ENCODE results near the gene RPA1. TPM values are rescaled to one million over a fixed set of nuclear protein-coding genes. Genes with fewer than 3 reads are reported as not detected.

RPA1 gene
- total RNA-seq, 1 experiment from 2014 or later = 150 TPM

DNA sequence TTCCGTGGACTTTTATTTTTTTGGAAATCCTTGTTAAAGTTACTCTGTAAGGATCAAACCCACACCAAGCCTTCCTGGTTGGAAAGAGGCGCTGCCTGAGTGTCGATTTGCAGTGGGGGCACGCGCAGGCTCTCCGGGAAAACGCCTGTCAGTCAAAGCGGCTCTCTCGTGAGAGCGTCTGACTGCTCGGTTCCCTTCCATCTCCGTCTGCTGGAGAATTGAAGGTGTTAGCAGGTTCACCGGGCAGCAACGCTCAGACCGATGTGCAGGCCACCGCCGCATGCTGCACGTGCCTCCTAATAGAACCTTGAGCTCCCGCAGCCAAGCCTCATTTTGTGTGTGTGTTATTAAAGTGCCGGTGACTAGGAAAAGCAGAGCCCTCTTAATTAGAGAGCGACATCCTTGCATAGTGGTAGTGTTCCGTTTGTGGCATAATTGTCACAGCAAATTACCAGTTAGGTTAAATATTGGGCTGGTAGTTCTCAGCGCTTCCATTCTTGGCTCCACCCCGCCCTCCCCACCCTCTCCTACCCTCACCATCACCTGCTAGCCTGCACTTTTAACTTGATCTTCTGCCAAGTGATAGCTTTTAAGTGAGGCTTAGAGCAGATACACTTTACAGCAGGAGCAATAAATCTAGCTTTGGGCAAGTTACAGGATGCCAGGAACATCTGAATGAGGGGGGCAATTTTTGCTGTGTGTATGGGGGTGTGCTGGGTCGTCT is 75.5 kb downstream of the RPA1 start:
- Histone ChIP-seq H3K9me3 (ENCODE audit: control insufficient read depth, insufficient read depth, low read depth, low read length) (no peaks in the 10 kb centered on the region), H3K27me3 (ENCODE audit: control insufficient read depth, insufficient read depth, low read length) (0 out of 2 replicates have a peak, but pooled peaks cover 2% of the 10 kb centered on the region), H3K36me3 (ENCODE audit: control insufficient read depth, insufficient read depth, low read length) (no peaks in the 10 kb centered on the region), H3K4me1 (ENCODE audit: control insufficient read depth, insufficient read depth, low read length) (no peaks in the 10 kb centered on the region; the same call in 1 of the 2 replicates), H3K4me3 (ENCODE audit: low read depth in 2 of 2, low read length in 2 of 2) (no peak overlapping the region), H3K27ac (ENCODE audit: low read length) (no peak overlapping the region)
- BruUV-seq (replicated peaks) = no TSS peak
- in situ Hi-C loops (cut with HindIII; ENCODE audit: low pct_unique_long_range_greater_than_20kb, low sequenced_read_pairs) (no loop called here), intact Hi-C loops (cut with micrococcal nuclease; ENCODE audit: unreplicated experiment) (no loop called here)
- POLR2A ChIA-PET = no interaction called here
- CTCF ChIA-PET = interaction anchor here (0.6 kb wide), 1 partner anchor 335 kb away, joined by 4 read pairs; no protein-coding TSS in a partner anchor
- no peak for ATAC-seq
- DNase-seq (ENCODE audit: low read depth, low spot score) = no peak
- TF ChIP-seq TCF7L2 (IDR thresholded peaks at IDR 0.05; ENCODE audit: low read depth, low read length) (no peak), SIN3A (IDR thresholded peaks at IDR 0.05; ENCODE audit: borderline replicate concordance, insufficient read depth, low read depth, low read length) (no peak), POLR2AphosphoS5 (IDR thresholded peaks at IDR 0.05; ENCODE audit: low read depth, low read length) (no peak)
- TF ChIP-seq, protein P1, sequence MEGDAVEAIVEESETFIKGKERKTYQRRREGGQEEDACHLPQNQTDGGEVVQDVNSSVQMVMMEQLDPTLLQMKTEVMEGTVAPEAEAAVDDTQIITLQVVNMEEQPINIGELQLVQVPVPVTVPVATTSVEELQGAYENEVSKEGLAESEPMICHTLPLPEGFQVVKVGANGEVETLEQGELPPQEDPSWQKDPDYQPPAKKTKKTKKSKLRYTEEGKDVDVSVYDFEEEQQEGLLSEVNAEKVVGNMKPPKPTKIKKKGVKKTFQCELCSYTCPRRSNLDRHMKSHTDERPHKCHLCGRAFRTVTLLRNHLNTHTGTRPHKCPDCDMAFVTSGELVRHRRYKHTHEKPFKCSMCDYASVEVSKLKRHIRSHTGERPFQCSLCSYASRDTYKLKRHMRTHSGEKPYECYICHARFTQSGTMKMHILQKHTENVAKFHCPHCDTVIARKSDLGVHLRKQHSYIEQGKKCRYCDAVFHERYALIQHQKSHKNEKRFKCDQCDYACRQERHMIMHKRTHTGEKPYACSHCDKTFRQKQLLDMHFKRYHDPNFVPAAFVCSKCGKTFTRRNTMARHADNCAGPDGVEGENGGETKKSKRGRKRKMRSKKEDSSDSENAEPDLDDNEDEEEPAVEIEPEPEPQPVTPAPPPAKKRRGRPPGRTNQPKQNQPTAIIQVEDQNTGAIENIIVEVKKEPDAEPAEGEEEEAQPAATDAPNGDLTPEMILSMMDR (IDR thresholded peaks at IDR 0.05) = no peak
- TF ChIP-seq, protein P2, sequence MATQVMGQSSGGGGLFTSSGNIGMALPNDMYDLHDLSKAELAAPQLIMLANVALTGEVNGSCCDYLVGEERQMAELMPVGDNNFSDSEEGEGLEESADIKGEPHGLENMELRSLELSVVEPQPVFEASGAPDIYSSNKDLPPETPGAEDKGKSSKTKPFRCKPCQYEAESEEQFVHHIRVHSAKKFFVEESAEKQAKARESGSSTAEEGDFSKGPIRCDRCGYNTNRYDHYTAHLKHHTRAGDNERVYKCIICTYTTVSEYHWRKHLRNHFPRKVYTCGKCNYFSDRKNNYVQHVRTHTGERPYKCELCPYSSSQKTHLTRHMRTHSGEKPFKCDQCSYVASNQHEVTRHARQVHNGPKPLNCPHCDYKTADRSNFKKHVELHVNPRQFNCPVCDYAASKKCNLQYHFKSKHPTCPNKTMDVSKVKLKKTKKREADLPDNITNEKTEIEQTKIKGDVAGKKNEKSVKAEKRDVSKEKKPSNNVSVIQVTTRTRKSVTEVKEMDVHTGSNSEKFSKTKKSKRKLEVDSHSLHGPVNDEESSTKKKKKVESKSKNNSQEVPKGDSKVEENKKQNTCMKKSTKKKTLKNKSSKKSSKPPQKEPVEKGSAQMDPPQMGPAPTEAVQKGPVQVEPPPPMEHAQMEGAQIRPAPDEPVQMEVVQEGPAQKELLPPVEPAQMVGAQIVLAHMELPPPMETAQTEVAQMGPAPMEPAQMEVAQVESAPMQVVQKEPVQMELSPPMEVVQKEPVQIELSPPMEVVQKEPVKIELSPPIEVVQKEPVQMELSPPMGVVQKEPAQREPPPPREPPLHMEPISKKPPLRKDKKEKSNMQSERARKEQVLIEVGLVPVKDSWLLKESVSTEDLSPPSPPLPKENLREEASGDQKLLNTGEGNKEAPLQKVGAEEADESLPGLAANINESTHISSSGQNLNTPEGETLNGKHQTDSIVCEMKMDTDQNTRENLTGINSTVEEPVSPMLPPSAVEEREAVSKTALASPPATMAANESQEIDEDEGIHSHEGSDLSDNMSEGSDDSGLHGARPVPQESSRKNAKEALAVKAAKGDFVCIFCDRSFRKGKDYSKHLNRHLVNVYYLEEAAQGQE (IDR thresholded peaks at IDR 0.05; ENCODE audit: insufficient read depth in 1 of 2, low read depth in 2 of 2, low read length in 1 of 2) = no peak

DNA sequence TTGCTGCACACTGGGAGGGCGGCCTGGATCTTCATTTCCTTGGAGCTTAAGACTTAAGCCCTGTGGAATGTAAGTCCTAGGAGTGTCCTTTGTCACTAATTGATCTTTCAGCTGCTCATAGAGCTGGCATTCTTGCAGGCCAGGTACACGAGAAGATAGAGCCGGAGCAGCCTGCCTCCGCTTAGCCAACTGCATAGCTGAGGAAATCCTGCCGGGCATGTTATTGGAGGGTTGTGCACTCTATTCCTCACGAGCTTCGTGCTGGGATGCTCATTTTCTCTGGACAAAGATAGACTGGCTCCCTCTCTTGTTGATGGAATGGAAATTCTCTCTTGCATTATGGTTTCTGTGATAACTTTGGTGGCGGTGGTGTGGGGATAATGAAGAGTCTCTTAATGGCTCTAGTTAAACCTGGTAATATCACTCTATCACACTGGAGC is 76.9 kb downstream of the RPA1 start:
- ATAC-seq (no peak), DNase-seq (ENCODE audit: low read depth, low spot score) (no peak)
- Histone ChIP-seq H3K4me1 (ENCODE audit: control insufficient read depth, insufficient read depth, low read length) (no peaks in the 10 kb centered on the region; the same call in 1 of the 2 replicates), H3K27me3 (ENCODE audit: control insufficient read depth, insufficient read depth, low read length) (0 out of 2 replicates have a peak, but pooled peaks cover 2% of the 10 kb centered on the region), H3K4me3 (ENCODE audit: low read depth in 2 of 2, low read length in 2 of 2) (no peak overlapping the region), H3K27ac (ENCODE audit: low read length) (no peak overlapping the region), H3K9me3 (ENCODE audit: control insufficient read depth, insufficient read depth, low read depth, low read length) (no peaks in the 10 kb centered on the region), H3K36me3 (ENCODE audit: control insufficient read depth, insufficient read depth, low read length) (no peaks in the 10 kb centered on the region)
- intact Hi-C loops (cut with micrococcal nuclease; ENCODE audit: unreplicated experiment) = no loop called here
- TF ChIP-seq POLR2AphosphoS5 (IDR thresholded peaks at IDR 0.05; ENCODE audit: low read depth, low read length) (no peak), TCF7L2 (IDR thresholded peaks at IDR 0.05; ENCODE audit: low read depth, low read length) (no peak), SIN3A (IDR thresholded peaks at IDR 0.05; ENCODE audit: borderline replicate concordance, insufficient read depth, low read depth, low read length) (no peak)
- TF ChIP-seq, protein P1 (IDR thresholded peaks at IDR 0.05) = no peak
- TF ChIP-seq, protein P2 (IDR thresholded peaks at IDR 0.05; ENCODE audit: insufficient read depth in 1 of 2, low read depth in 2 of 2, low read length in 1 of 2) = no peak
- in situ Hi-C loops (cut with HindIII; ENCODE audit: low pct_unique_long_range_greater_than_20kb, low sequenced_read_pairs) = no loop called here
- ChIA-PET POLR2A (interaction anchor here (0.7 kb wide), 1 partner anchor 190 kb away, joined by 10 read pairs; no protein-coding TSS in a partner anchor), CTCF (no interaction called here)
- BruUV-seq (replicated peaks) = no TSS peak
